Measurements from ENCODE around the gene ANTXR1. TPM values are rescaled to one million over a fixed set of nuclear protein-coding genes. Genes with fewer than 3 reads are reported as not detected.

The ANTXR1 gene
- total RNA-seq, 1 experiment from 2014 or later: 181 TPM

DNA sequence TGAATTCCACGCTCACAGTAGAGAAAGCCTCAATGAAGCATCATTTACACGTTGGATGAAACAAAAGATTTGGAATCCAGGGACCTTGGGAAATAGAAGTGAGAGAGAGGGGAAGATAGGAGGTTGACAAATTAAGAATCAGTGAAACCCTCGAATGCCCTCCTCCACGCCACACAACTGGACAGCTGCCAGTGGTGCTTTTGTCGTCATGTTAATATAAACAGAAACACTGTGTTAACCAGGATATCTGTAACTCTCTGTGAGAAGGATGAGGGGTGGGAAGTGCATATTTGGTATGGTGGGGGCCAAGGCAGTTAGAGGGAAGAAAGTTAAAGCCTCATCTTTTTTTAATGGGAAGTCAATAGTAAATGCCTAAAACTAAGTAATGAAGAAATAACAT lies 265.4 kb downstream of the ANTXR1 start:
- Histone ChIP-seq H3K36me3 (ENCODE audit: insufficient read depth, low read length, poor library complexity, severe bottlenecking) (no peaks in the 10 kb centered on the region), H3K27me3 (replicated peaks; ENCODE audit: insufficient read depth, low read depth, low read length, poor library complexity) (no peaks in the 10 kb centered on the region), H3K27ac (ENCODE audit: low read depth, low read length, poor library complexity, severe bottlenecking) (no peak overlapping the region), H3K4me1 (ENCODE audit: insufficient read depth, low read length, poor library complexity, severe bottlenecking) (peaks cover 5% of the 10 kb centered on the region), H3K4me3 (ENCODE audit: low read depth, low read length, poor library complexity, severe bottlenecking) (no peak overlapping the region), H3K9me3 (ENCODE audit: low read depth, low read length, poor library complexity, severe bottlenecking) (no peaks in the 10 kb centered on the region)
- CTCF ChIA-PET: no interaction called here
- DNase-seq (ENCODE audit: low spot score): no peak
- POLR2A ChIA-PET (ENCODE audit: low non-redundant PET): no interaction called here
- TF ChIP-seq, protein P1, sequence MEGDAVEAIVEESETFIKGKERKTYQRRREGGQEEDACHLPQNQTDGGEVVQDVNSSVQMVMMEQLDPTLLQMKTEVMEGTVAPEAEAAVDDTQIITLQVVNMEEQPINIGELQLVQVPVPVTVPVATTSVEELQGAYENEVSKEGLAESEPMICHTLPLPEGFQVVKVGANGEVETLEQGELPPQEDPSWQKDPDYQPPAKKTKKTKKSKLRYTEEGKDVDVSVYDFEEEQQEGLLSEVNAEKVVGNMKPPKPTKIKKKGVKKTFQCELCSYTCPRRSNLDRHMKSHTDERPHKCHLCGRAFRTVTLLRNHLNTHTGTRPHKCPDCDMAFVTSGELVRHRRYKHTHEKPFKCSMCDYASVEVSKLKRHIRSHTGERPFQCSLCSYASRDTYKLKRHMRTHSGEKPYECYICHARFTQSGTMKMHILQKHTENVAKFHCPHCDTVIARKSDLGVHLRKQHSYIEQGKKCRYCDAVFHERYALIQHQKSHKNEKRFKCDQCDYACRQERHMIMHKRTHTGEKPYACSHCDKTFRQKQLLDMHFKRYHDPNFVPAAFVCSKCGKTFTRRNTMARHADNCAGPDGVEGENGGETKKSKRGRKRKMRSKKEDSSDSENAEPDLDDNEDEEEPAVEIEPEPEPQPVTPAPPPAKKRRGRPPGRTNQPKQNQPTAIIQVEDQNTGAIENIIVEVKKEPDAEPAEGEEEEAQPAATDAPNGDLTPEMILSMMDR (conservative IDR thresholded peaks at IDR 0.05; ENCODE audit: low read depth, low read length): no peak
- TF ChIP-seq EZH2 (IDR thresholded peaks at IDR 0.05; ENCODE audit: borderline replicate concordance, low read depth, low read length, poor library complexity, severe bottlenecking): no peak
- no TSS peak for BruUV-seq (replicated peaks)
- intact Hi-C loops (cut with micrococcal nuclease; ENCODE audit: unreplicated experiment): no loop called here

DNA sequence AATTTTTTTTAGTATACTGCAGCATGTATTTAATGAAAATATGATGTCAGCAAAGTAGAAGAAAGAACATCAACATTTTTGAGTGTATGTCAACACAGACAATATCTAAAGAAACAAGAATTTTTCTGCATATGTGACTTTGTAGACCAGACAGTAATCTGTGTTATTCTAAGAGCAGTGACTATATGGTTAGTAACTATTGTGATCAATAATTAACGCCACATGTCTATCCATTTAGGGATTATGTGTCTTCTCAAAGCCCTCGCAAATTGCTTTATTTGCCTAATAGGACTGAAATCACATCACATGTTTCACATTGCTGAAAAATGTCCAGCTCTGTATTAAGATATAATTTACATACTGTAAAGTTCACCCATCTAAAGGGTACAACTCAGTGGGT lies 266.2 kb downstream of the ANTXR1 start:
- Histone ChIP-seq H3K36me3 (ENCODE audit: insufficient read depth, low read length, poor library complexity, severe bottlenecking) (no peaks in the 10 kb centered on the region), H3K4me1 (ENCODE audit: insufficient read depth, low read length, poor library complexity, severe bottlenecking) (peaks cover 5% of the 10 kb centered on the region), H3K27ac (ENCODE audit: low read depth, low read length, poor library complexity, severe bottlenecking) (no peak overlapping the region), H3K4me3 (ENCODE audit: low read depth, low read length, poor library complexity, severe bottlenecking) (no peak overlapping the region), H3K9me3 (ENCODE audit: low read depth, low read length, poor library complexity, severe bottlenecking) (no peaks in the 10 kb centered on the region), H3K27me3 (replicated peaks; ENCODE audit: insufficient read depth, low read depth, low read length, poor library complexity) (no peaks in the 10 kb centered on the region)
- ChIA-PET POLR2A (ENCODE audit: low non-redundant PET) (no interaction called here), CTCF (no interaction called here)
- DNase-seq (ENCODE audit: low spot score): no peak
- no peak for TF ChIP-seq EZH2 (IDR thresholded peaks at IDR 0.05; ENCODE audit: borderline replicate concordance, low read depth, low read length, poor library complexity, severe bottlenecking)
- TF ChIP-seq, protein P1 (conservative IDR thresholded peaks at IDR 0.05; ENCODE audit: low read depth, low read length): no peak
- no TSS peak for BruUV-seq (replicated peaks)
- intact Hi-C loops (cut with micrococcal nuclease; ENCODE audit: unreplicated experiment): no loop called here

DNA sequence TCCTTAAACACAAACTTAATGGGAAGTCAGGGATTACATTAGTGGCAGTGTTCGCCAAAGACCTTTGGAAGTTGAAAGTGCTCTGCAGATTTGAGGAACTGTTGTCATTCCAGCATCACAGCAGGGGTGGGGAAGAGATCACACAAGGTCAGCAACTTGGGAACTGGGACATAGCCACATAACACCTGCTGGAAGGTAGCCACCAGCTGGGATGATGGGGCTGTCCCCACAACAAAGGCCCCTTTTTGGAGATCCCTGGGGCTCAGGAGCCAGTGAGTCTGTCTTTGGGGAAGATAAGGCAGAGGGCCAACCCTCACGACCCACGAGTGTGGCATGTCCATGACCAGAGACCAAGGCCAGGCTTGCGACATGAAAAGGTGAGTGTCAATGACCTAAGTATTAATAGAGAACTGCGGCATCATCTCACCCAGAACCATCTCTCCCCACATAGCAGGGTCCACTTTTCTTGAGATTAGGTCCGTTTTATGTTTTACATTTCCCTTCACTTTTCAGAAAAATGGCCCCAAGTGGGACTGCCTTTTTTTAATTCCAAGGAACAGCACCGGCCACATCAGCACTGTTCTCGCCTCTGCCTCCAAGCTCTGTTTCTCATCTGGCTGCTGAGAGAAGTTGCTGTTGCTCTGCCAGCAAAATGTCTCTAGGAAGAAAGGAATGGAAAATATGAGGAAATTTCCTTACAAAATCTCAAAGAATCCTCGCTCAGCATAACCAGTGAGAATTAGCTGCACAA lies 267.1 kb downstream of the ANTXR1 start:
- CTCF ChIA-PET: no interaction called here
- no peak for DNase-seq (ENCODE audit: low spot score)
- POLR2A ChIA-PET (ENCODE audit: low non-redundant PET): no interaction called here
- TF ChIP-seq EZH2 (IDR thresholded peaks at IDR 0.05; ENCODE audit: borderline replicate concordance, low read depth, low read length, poor library complexity, severe bottlenecking): no peak
- TF ChIP-seq, protein P1 (conservative IDR thresholded peaks at IDR 0.05; ENCODE audit: low read depth, low read length): no peak
- Histone ChIP-seq H3K4me3 (ENCODE audit: low read depth, low read length, poor library complexity, severe bottlenecking) (no peak overlapping the region), H3K9me3 (ENCODE audit: low read depth, low read length, poor library complexity, severe bottlenecking) (no peaks in the 10 kb centered on the region), H3K4me1 (ENCODE audit: insufficient read depth, low read length, poor library complexity, severe bottlenecking) (peaks cover 5% of the 10 kb centered on the region), H3K27me3 (replicated peaks; ENCODE audit: insufficient read depth, low read depth, low read length, poor library complexity) (no peaks in the 10 kb centered on the region), H3K27ac (ENCODE audit: low read depth, low read length, poor library complexity, severe bottlenecking) (no peak overlapping the region), H3K36me3 (ENCODE audit: insufficient read depth, low read length, poor library complexity, severe bottlenecking) (no peaks in the 10 kb centered on the region)
- intact Hi-C loops (cut with micrococcal nuclease; ENCODE audit: unreplicated experiment): no loop called here
- no TSS peak for BruUV-seq (replicated peaks)

All from A673 (cell line).